Limb (tissue), 2 donors: ENCODE results near the gene ADM2.
"Not testable (repeated sequence)": the region's sequence is repeated elsewhere in the genome, so short reads cannot be mapped to it uniquely, and the experiment has no call there.

ENCODE experiments used
- DNase-seq, 2 donors: peaks; one replicate each; pipeline ENCODE4 v3.0.0-alpha.2; 2016; ENCODE audit errors: extremely low spot score in 2 of 2

Gene ADM2

GRCh38 chr22:50505776-50506610, 24.6 kb downstream of the ADM2 start:
- DNase-seq = peak in 1 of 2 donors; percentile 30

- peak in 1 of 2 donors; percentile 45 for DNase-seq
These were observed 25.5 kb downstream of the ADM2 start for GRCh38 chr22:50506611-50507420.

- DNase-seq = peak in 1 of 2 donors; percentile 89
These were observed 26.2 kb downstream of the ADM2 start, which contains the start of gene LMF2 for GRCh38 chr22:50507421-50507990. Gene LMF2, minus strand, starts transcription at chr22:50507702. Its CDS starts 27 bp downstream, at chr22:50507675.

GRCh38 chr22:50507991-50508884, 26.9 kb downstream of the ADM2 start, which contains the start of gene NCAPH2:
Gene NCAPH2, plus strand, starts transcription at chr22:50508224. Its CDS starts 114 bp downstream, at chr22:50508338.
- DNase-seq = peak; percentile 96 to 100

GRCh38 chr22:50508897-50509296, 27.6 kb downstream of the ADM2 start:
- no peak for DNase-seq

- no peak for DNase-seq
These were observed 31.8 kb downstream of the ADM2 start for GRCh38 chr22:50513175-50513574.

GRCh38 chr22:50516068-50516467, 34.7 kb downstream of the ADM2 start:
- DNase-seq = no peak

- DNase-seq = no peak
These were observed 35.5 kb downstream of the ADM2 start for GRCh38 chr22:50516891-50517290.

- DNase-seq = no peak
These were observed 36.3 kb downstream of the ADM2 start for GRCh38 chr22:50517495-50518260.

GRCh38 chr22:50518606-50519005, 37.3 kb downstream of the ADM2 start:
- DNase-seq = no peak

- DNase-seq = no peak
These were observed 37.8 kb downstream of the ADM2 start for GRCh38 chr22:50519151-50519550.

GRCh38 chr22:50520184-50520583, 38.8 kb downstream of the ADM2 start:
- not testable (repeated sequence) for DNase-seq

GRCh38 chr22:50520826-50521453, 39.6 kb downstream of the ADM2 start:
- no peak for DNase-seq

- no peak for DNase-seq
These were observed 40.4 kb downstream of the ADM2 start for GRCh38 chr22:50521710-50522109.

GRCh38 chr22:50522208-50522805, 41.0 kb downstream of the ADM2 start:
- DNase-seq = no peak

GRCh38 chr22:50522806-50523438, 41.6 kb downstream of the ADM2 start:
- DNase-seq = no peak

- DNase-seq = no peak
These were observed 42.1 kb downstream of the ADM2 start for GRCh38 chr22:50523458-50523805.

- DNase-seq = no peak
These were observed 42.7 kb downstream of the ADM2 start for GRCh38 chr22:50523806-50524675.
